ENCODE data around the gene CYP24A1.

- no peak for TF ChIP-seq POLR2AphosphoS5 (IDR thresholded peaks at IDR 0.05; ENCODE audit: low read depth, low read length)
- TF ChIP-seq POLR2A (IDR thresholded peaks at IDR 0.05; ENCODE audit: low read depth, low read length) = no peak
- no peak for TF ChIP-seq TAF1 (IDR thresholded peaks at IDR 0.05; ENCODE audit: borderline replicate concordance, low read depth, low read length)
Measured at GRCh38 chr20:54178256-54178655, 4.5 kb upstream of the CYP24A1 start.

All from GM12892 (cell line).